Omental fat pad (tissue), 4 donors: ENCODE data around the gene ARMCX1. TPM values are rescaled to one million over a fixed set of nuclear protein-coding genes. Genes with fewer than 3 reads are reported as not detected.
"Not testable (repeated sequence)": the region's sequence is repeated elsewhere in the genome, so short reads cannot be mapped to it uniquely, and the experiment has no call there.

Source experiments
- ATAC-seq: fragments of 150-250 bp; one replicate; pipeline ENCODE4 v1.9.1; 2016; ENCODE audit warnings: mild to moderate bottlenecking, moderate library complexity; ENCODE audit not compliant: low FRiP score
- DNase-seq: peaks from one replicate; pipeline ENCODE4 v3.0.0-alpha.2; 2019; ENCODE audit warnings: low spot score
- total RNA-seq, 4 donors: library from RNA; depleted of rRNA; stranded (reverse); fragments of >200 nt; gene quantifications; one replicate each; pipeline ENCODE4 v1.1.0, GENCODE V29; 2016
- TF ChIP-seq, protein P1 (sequence below), 3 donors: fragments of 450-650 bp; IDR thresholded peaks; one replicate each; pipeline ENCODE4 v1.5.1; 2016 to 2017; ENCODE audit warnings: antibody characterized with exemption in 3 of 3, mild to moderate bottlenecking in 3 of 3, moderate library complexity in 2 of 3

ARMCX1 gene
- total RNA-seq, 4 donors from 2014 or later = 13.7 to 60.2 (median 36.7) TPM

DNA sequence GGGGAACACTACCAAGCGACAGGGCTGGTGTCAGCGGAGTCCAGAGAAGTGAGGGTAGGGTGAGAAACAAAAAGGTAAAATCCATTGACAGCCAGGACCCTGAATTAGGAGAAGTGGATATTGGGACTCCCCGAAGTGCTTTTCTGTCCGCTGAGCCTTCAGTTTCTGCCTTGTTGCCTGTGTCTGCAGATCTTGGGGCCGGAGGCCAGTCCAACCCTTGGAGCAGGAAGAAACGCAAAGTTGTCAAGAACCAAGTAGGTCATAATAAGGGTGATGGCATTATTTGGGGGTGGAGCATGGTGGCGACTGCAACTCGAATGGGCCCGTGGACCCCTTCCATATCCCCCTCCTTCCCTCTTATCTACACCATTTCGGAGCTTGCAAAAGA is 1.0 kb downstream of the ARMCX1 start:
- TF ChIP-seq, protein P1, sequence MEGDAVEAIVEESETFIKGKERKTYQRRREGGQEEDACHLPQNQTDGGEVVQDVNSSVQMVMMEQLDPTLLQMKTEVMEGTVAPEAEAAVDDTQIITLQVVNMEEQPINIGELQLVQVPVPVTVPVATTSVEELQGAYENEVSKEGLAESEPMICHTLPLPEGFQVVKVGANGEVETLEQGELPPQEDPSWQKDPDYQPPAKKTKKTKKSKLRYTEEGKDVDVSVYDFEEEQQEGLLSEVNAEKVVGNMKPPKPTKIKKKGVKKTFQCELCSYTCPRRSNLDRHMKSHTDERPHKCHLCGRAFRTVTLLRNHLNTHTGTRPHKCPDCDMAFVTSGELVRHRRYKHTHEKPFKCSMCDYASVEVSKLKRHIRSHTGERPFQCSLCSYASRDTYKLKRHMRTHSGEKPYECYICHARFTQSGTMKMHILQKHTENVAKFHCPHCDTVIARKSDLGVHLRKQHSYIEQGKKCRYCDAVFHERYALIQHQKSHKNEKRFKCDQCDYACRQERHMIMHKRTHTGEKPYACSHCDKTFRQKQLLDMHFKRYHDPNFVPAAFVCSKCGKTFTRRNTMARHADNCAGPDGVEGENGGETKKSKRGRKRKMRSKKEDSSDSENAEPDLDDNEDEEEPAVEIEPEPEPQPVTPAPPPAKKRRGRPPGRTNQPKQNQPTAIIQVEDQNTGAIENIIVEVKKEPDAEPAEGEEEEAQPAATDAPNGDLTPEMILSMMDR (IDR thresholded peaks at IDR 0.05) = no peak
- DNase-seq (no peak), ATAC-seq (no peak)

DNA sequence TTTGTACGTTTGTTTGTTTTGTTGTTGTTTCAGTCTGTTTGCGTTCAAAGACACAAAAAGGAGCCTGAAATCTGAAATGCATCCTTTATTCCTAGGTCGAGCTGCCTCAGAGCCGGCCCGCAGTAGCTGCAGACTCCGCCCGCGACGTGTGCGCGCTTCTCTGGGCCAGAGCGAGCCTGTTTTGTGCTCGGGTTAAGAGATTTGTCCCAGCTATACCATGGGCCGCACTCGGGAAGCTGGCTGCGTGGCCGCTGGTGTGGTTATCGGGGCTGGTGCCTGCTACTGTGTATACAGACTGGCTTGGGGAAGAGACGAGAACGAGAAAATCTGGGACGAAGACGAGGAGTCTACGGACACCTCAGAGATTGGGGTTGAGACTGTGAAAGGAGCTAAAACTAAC is 2.4 kb downstream of the ARMCX1 start:
- TF ChIP-seq, protein P1 (IDR thresholded peaks at IDR 0.05) = no peak
- DNase-seq (no peak), ATAC-seq (no peak)

DNA sequence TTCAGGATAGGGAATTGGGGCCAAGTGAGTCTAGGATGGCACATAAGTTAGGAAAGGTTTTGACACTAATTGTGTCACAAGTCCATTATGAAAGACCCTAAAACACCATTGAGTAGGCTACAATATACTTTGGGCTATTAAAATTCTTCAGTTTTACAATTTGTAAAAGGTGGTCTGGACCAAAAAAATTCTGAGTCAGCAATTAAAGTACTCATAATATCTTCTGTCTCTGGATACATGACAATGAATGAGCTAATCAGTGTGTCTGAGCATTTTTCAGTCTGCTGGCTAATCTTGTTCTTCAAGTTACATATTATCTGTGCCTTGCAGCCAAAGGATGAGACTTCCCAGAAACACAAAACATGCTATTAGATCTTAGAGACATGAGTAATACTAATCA is 14.3 kb downstream of the ARMCX1 start:
- TF ChIP-seq, protein P1 (IDR thresholded peaks at IDR 0.05) = no peak
- ATAC-seq (no peak), DNase-seq (no peak)

DNA sequence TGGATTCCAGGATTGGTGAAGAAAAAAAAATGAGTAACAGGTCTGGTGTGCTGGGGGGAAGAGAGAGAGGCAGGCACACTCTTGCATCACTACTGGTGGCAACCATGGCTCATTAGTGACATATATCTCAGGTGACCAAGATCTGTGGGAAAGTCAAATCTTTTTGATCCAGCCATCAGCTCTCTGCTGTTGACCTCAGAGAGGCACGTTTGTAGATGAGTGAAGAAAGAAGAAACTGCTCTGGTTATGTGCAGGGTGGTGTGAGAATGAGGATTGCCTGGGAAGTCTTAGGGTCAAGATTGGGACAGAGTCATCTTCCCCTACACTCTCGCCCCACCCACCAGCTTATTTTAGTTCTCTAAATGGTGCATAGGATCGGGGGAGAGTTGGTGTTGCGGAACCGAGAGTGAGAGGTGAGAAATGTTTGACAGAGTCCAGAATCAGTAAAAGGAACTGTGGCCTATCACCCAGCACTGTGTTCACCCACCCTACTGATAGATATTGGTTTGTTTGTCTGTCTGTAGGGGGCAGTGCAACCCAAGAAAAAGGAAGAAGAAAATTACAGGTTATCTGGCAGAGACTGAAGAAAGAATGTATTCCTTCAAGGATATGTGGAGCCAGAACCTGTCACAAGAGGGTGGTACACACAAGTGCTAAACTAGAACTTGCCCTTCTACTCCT is 45.5 kb downstream of the ARMCX1 start:
- DNase-seq (no peak), ATAC-seq (peak; percentile 73)
- TF ChIP-seq, protein P1 (IDR thresholded peaks at IDR 0.05) = no peak

DNA sequence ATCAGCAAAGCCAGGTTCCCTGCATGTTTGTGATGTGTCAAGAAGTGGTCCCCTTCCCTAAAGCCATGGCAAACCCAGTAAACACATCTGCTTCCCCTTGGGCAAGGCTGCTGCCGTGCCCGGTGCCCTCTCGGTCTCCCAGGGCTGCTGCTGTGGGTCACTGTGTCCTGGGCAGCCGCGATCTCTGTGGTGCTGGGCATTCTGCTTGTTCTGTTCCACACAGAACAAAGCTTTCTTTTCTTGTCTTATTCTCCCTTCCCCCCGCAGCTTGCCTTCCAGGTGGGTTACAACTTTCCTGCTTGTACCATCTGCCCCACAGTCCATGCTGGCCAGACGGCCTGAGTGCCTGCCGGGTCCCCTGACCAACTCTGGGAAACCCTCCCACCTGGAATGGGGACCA is 49.2 kb downstream of the ARMCX1 start:
- DNase-seq, ATAC-seq: not testable (repeated sequence)

DNA sequence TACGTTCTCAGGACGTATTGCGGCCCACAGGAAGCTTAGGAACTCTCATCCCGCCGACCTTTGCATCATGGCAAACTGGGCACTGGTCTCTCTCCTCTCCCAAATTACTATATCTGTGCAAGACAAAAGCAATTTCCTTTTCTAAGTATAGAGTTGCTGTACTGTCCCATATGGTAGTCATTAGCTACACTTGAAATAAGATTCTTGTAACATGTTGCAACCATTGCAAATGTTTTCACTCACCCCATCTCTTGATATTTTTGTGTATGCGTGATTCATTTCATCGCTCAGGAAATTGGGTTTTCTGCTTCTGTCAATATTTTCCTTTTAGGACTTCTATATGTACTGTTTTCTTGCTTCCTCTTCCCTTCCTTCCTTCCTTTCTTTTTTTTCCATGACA is 51.7 kb downstream of the ARMCX1 start:
- ATAC-seq = no peak
- no peak for DNase-seq
- TF ChIP-seq, protein P1 (IDR thresholded peaks at IDR 0.05) = no peak

Other genes starting within 250 kb of the ARMCX1 start
- 10 to 100 TPM in 1 of 4 donors, 1 to 10 TPM in 3; 4.3 to 16.3 (median 5.5) TPM for gene TIMM8A, start 201.8 kb upstream of the ARMCX1 start, total RNA-seq
- 10 to 100 TPM in 3 of 4 donors, 1 to 10 TPM in 1; 7.7 to 18.7 (median 12.4) TPM for gene BTK, start 164.4 kb upstream of the ARMCX1 start, total RNA-seq
- 100 to 1,000 TPM; 739 to 914 (median 804) TPM for gene RPL36A, start 159.5 kb upstream of the ARMCX1 start, total RNA-seq
- gene GLA, start 142.6 kb upstream of the ARMCX1 start, total RNA-seq = 100 to 1,000 TPM in 1 of 4 donors, 10 to 100 TPM in 3; 26.4 to 101 (median 49.7) TPM
- gene HNRNPH2, start 142.3 kb upstream of the ARMCX1 start, total RNA-seq = 10 to 100 TPM; 49.3 to 60.8 (median 55.1) TPM
- gene ARMCX4, start 65.1 kb upstream of the ARMCX1 start, total RNA-seq = 10 to 100 TPM in 2 of 4 donors, 1 to 10 TPM in 2; 6.7 to 22.5 (median 14.5) TPM
- 10 to 100 TPM; 13.3 to 20.7 (median 19.2) TPM for gene ARMCX6, start 67.5 kb downstream of the ARMCX1 start, total RNA-seq
- gene ARMCX3, start 72.6 kb downstream of the ARMCX1 start, total RNA-seq = 10 to 100 TPM; 33.7 to 51.2 (median 48.7) TPM
- 10 to 100 TPM in 3 of 4 donors, 1 to 10 TPM in 1; 9.7 to 32.1 (median 20.0) TPM for gene ARMCX2, start 109.3 kb downstream of the ARMCX1 start, total RNA-seq